ENCODE measurements around the gene RHOH.

DNA sequence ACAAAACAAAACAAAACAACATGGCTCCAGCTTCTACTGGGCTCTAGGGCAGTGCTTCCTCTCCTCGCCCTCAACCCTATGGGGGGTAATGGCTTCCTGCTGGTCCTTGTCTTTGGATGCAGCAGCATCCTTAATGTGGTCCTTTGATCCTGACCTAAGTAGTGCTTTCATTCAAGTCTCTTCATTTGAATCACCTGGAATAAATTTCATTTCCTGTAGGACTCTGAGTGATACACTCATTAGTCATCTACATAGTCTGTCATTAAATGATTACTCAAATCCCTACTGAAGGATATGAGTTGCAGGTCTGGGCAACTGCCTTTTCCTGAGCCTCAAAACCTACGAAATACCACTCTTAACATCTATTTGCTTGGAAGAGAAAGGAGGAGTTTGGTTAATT, 54.5 kb downstream of the RHOH start:
- TF ChIP-seq, protein P1, sequence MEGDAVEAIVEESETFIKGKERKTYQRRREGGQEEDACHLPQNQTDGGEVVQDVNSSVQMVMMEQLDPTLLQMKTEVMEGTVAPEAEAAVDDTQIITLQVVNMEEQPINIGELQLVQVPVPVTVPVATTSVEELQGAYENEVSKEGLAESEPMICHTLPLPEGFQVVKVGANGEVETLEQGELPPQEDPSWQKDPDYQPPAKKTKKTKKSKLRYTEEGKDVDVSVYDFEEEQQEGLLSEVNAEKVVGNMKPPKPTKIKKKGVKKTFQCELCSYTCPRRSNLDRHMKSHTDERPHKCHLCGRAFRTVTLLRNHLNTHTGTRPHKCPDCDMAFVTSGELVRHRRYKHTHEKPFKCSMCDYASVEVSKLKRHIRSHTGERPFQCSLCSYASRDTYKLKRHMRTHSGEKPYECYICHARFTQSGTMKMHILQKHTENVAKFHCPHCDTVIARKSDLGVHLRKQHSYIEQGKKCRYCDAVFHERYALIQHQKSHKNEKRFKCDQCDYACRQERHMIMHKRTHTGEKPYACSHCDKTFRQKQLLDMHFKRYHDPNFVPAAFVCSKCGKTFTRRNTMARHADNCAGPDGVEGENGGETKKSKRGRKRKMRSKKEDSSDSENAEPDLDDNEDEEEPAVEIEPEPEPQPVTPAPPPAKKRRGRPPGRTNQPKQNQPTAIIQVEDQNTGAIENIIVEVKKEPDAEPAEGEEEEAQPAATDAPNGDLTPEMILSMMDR (IDR thresholded peaks at IDR 0.05) = no peak
- TF ChIP-seq POLR2A (IDR thresholded peaks at IDR 0.05) (no peak), EP300 (IDR thresholded peaks at IDR 0.05) (no peak)

All from suprapubic skin (tissue), 3 donors.